ENCODE results near the gene FAM171A1. TPM values are rescaled to one million over a fixed set of nuclear protein-coding genes. Genes with fewer than 3 reads are reported as not detected.
"Not testable (repeated sequence)": the region's sequence is repeated elsewhere in the genome, so short reads cannot be mapped to it uniquely, and the experiment has no call there.

FAM171A1 gene
- total RNA-seq, 1 donor from 2014 or later: 3.9 TPM

- intact Hi-C loops (cut with micrococcal nuclease): no loop called here
Observed at GRCh38 chr10:15216700-15217099, 154.4 kb downstream of the FAM171A1 start.

- intact Hi-C loops (cut with micrococcal nuclease): no loop called here
Observed at GRCh38 chr10:15214237-15214636, 156.9 kb downstream of the FAM171A1 start.

- intact Hi-C loops (cut with micrococcal nuclease): no loop called here
Observed at GRCh38 chr10:15213461-15213861, 157.6 kb downstream of the FAM171A1 start.

GRCh38 chr10:15211464-15211979, 159.6 kb downstream of the FAM171A1 start:
- intact Hi-C loops (cut with micrococcal nuclease): no loop called here

- intact Hi-C loops (cut with micrococcal nuclease): no loop called here
Observed at GRCh38 chr10:15210521-15210920, 160.6 kb downstream of the FAM171A1 start.

- intact Hi-C loops (cut with micrococcal nuclease): loop anchor here (1.0 to 5.0 kb wide), 4 partner anchors 21 to 161 kb away; partner anchors contain the start of gene FAM171A1
Observed at GRCh38 chr10:15209827-15210509, 161.1 kb downstream of the FAM171A1 start.

- intact Hi-C loops (cut with micrococcal nuclease): loop anchor here (2.0 to 5.0 kb wide), 2 partner anchors 19 to 86 kb away; no protein-coding TSS in a partner anchor
Observed at GRCh38 chr10:15208221-15208620, 162.9 kb downstream of the FAM171A1 start.

- intact Hi-C loops (cut with micrococcal nuclease): loop anchor here (5.0 kb wide), 1 partner anchor 85 kb away; no protein-coding TSS in a partner anchor
Observed at GRCh38 chr10:15207410-15207809, 163.7 kb downstream of the FAM171A1 start.

- intact Hi-C loops (cut with micrococcal nuclease): no loop called here
Observed at GRCh38 chr10:15202639-15203038, 168.4 kb downstream of the FAM171A1 start.

GRCh38 chr10:15202301-15202621, 168.8 kb downstream of the FAM171A1 start:
- intact Hi-C loops (cut with micrococcal nuclease): not testable (repeated sequence)

GRCh38 chr10:15201589-15202300, 169.3 kb downstream of the FAM171A1 start:
- intact Hi-C loops (cut with micrococcal nuclease): no loop called here

GRCh38 chr10:15200626-15201025, 170.5 kb downstream of the FAM171A1 start:
- intact Hi-C loops (cut with micrococcal nuclease): no loop called here

GRCh38 chr10:15197911-15198310, 173.2 kb downstream of the FAM171A1 start:
- intact Hi-C loops (cut with micrococcal nuclease): loop anchor here (1.0 kb wide), 1 partner anchor 10 kb away; no protein-coding TSS in a partner anchor

GRCh38 chr10:15197276-15197675, 173.8 kb downstream of the FAM171A1 start:
- intact Hi-C loops (cut with micrococcal nuclease): loop anchor here (1.0 kb wide), 1 partner anchor 9 kb away; no protein-coding TSS in a partner anchor

GRCh38 chr10:15196021-15196834, 174.9 kb downstream of the FAM171A1 start:
- intact Hi-C loops (cut with micrococcal nuclease): no loop called here

- intact Hi-C loops (cut with micrococcal nuclease): loop anchor here (2.0 kb wide), 1 partner anchor 19 kb away; no protein-coding TSS in a partner anchor
Observed at GRCh38 chr10:15189133-15189885, 181.8 kb downstream of the FAM171A1 start.

GRCh38 chr10:15188603-15189002, 182.5 kb downstream of the FAM171A1 start:
- intact Hi-C loops (cut with micrococcal nuclease): loop anchor here (1.0 to 2.0 kb wide), 3 partner anchors 9 to 20 kb away; no protein-coding TSS in a partner anchor

- intact Hi-C loops (cut with micrococcal nuclease): no loop called here
Observed at GRCh38 chr10:15183689-15184481, 187.2 kb downstream of the FAM171A1 start.

GRCh38 chr10:15182540-15183207, 188.4 kb downstream of the FAM171A1 start:
- intact Hi-C loops (cut with micrococcal nuclease): no loop called here
